Pons (tissue), 1 donor: ENCODE results near the gene DNAJC13.
A peak's percentile ranks its signal among the peaks of the same experiment; 100 is the strongest.
"Not testable (repeated sequence)": the region's sequence is repeated elsewhere in the genome, so short reads cannot be mapped to it uniquely, and the experiment has no call there.

Experiments used
- DNase-seq: peaks from one replicate; pipeline ENCODE4 v3.0.0-alpha.2; 2016; ENCODE audit warnings: low spot score

Gene DNAJC13

DNA sequence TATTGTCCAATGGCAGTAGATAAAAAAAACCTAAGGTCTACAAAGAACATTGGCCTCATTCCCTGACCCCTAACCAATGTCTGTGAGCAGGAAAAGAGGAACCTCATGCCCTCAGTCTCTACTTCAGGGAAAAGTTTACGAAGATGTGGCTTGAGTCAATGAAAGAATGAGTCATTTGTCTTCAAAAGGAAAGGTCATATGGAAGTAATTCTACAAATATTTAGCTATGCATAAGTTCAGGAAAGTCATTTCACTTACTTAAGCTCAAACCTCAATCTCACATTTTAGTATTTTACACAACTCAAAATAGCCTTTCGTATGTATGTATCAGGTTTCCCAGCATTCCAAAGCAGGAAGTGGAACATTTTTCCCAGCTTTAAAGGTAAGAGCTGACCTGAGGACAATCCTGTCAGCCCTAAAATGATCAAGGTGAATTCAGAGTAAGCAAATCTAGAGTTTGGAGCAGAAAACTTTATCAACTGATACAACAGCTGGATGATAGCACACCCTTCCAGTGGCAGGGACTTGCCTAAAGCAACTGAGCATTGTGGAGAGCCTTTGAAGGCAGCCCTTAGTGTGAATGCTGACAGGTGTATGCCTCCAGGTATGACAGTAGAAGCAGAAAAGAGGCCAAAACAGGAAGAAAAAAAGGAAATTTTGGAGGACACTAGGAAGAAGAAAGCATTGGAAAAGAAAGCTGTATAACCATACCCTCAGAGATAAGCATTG is 125.9 kb downstream of the DNAJC13 start:
- DNase-seq: peak; percentile 40

GRCh38 chr3:132544130-132544529 is 126.8 kb downstream of the DNAJC13 start:
- no peak for DNase-seq

- no peak for DNase-seq
These were observed 128.2 kb downstream of the DNAJC13 start for GRCh38 chr3:132545471-132545870.

- DNase-seq: no peak
These were observed 131.9 kb downstream of the DNAJC13 start for GRCh38 chr3:132549169-132549568.

GRCh38 chr3:132549890-132550578 is 132.7 kb downstream of the DNAJC13 start:
- no peak for DNase-seq

DNA sequence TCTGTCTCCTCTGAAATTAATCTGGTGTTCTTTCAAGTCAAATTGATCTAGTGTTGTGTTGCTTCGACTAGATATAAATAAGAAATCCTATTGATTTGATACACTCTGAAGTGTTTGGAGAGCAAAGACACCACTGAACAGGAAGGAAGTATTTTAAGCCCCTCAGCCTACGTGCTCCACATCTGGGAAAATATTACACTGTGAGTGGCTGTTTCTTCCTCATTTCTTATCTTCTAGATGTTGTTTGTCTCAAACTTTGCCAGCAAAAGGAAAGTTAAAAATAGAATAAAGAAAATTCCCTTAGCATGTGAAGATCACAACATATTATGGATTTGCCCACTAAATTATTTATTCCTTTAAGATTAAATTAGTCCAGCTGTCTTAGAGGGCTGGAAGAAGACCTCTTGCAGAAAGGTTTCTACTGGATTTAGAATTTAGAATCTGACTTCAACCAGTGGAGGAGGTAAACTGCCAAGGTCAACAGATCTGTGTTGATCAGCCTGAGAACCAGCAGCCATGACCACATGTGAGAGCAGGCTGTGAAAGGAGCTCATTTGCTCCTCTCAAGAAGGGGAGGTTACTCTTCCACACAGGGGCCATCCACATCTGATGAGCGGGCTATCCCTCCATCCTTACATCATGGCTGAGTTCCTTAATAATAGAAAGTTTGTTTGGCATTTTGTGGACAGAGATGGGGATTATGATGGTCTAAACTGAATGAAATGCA is 133.4 kb downstream of the DNAJC13 start:
- DNase-seq: no peak

- DNase-seq: no peak
These were observed 136.5 kb downstream of the DNAJC13 start for GRCh38 chr3:132553826-132554225.

GRCh38 chr3:132554437-132554836 is 137.1 kb downstream of the DNAJC13 start:
- DNase-seq: peak; percentile 31

GRCh38 chr3:132555306-132556035 is 138.2 kb downstream of the DNAJC13 start:
- no peak for DNase-seq

GRCh38 chr3:132556036-132556386 is 138.7 kb downstream of the DNAJC13 start:
- not testable (repeated sequence) for DNase-seq

- no peak for DNase-seq
These were observed 139.3 kb downstream of the DNAJC13 start for GRCh38 chr3:132556508-132557159.

GRCh38 chr3:132561003-132561402 is 143.7 kb downstream of the DNAJC13 start:
- no peak for DNase-seq

DNA sequence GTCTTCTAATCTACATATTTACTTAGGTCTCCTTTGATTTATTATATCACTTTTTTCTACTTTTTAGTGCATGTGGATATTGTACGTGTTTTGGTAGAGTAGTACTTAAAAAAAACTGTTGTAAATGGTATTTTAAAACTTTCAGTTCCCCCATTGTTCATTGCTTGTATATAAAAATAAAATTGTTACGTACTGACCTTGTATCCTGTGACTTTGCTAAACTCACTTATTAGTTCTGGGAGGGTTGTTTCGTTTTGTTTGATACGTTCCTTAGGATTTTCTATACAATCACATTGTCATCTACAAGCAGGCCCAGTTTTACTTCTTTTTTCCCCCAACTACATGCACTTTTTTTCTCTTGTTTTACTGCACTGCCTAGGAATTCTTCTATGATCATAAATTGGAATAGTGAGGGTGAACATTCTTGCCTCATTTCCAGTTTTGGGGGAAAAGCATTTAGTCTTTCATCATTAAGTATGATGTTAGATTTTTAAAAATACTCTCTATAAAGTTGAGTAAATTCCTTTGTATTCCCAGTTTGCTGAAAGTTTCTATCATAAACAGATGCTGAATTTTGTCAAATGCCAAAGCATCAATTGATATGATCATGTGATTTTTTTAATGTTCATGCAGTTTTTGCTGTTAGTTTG is 146.2 kb downstream of the DNAJC13 start:
- no peak for DNase-seq

- DNase-seq: no peak
These were observed 146.8 kb downstream of the DNAJC13 start for GRCh38 chr3:132564070-132564465.

DNA sequence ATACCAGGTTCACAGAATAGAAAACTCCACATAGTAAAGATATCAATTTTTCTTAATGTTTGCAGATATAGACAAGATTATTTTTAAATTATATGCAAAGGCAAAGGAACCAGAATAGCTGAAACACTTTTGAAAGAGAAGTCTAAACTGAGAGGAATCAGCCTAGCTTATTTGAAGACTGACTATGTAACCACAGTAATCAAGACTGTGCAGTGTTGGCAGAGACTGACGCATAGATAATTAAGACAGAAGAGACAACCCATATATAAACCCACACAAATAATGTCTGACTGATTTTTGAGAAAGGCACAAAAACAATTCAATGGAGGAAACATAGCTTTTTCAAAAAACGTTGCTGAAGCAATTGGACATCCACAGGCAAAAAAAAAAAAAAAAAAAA is 151.1 kb downstream of the DNAJC13 start:
- DNase-seq: no peak

DNA sequence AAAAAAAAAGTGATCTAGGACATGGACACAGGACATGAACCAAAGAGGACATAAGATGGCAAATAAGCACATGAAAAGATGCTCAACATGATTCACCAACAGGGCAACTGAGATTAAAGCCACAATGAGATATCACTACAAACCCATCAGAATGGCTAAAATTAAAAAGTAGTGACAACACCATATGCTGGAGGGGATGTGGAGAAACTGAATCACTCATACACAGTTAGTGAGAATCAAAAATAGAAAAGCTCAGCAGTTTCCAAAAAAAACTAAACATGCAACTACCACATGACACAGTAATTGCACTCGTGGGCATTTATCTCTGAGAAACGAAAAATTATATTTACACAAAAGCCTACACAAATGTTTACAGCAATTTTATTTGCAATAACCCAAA is 151.9 kb downstream of the DNAJC13 start:
- no peak for DNase-seq

DNA sequence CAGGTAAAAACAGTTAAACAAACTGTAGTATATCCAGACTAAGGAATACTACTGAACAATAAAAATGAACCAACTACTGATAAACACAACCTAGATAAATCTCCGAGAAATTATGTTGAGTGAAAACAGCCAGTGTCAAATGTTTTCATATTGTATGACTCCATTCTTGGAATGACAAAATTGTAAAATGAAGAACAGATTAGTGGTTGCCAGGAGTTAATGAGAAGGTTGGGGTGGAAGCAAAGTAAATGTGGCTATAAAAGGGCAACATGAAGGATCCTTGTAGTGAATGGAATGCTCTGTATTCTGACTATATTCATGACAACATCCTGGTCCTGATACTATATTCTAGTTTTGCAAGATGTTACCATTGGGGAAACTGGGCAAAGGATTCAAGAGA is 152.3 kb downstream of the DNAJC13 start:
- no peak for DNase-seq

- no peak for DNase-seq
These were observed 152.7 kb downstream of the DNAJC13 start for GRCh38 chr3:132570016-132570415.

- no peak for DNase-seq
These were observed 156.5 kb downstream of the DNAJC13 start for GRCh38 chr3:132573797-132574211.

DNA sequence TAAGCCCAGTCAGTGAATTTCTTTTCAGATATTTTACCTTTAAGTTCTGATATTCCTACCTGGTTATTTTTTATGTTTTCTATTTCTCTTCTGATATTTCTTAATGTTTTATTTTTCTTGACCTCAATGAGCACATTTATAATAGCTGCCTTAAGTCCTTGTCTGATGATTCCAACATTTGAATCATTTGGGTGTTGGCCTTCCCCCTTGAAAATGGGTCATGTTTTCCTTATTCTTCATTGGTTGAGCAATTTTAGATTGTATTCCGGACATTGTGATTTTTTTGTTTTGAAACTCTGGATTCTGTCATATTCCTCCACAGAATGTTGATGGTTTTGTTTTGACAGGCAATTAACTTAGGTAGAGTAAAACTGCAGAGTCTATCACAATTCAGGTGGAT is 170.1 kb downstream of the DNAJC13 start:
- DNase-seq: no peak
